Activated T-cell treated with anti-CD3 and anti-CD28 coated beads for 4 hours (primary cell): ENCODE data around the gene ARHGEF35.
"Not testable (repeated sequence)": the region's sequence is repeated elsewhere in the genome, so short reads cannot be mapped to it uniquely, and the experiment has no call there.

ENCODE experiments used
- DNase-seq: peaks from one replicate; pipeline ENCODE4 v3.0.0-alpha.2; 2020

The ARHGEF35 gene

GRCh38 chr7:144178380-144179164 lies 17.1 kb downstream of the ARHGEF35 start:
- DNase-seq, result peak; percentile 19

- no peak for DNase-seq
Measured at GRCh38 chr7:144174613-144175012, 21.0 kb downstream of the ARHGEF35 start.

GRCh38 chr7:144171594-144172350 lies 23.9 kb downstream of the ARHGEF35 start:
- not testable (repeated sequence) for DNase-seq

- no peak for DNase-seq
Measured at GRCh38 chr7:144164784-144165183, 30.8 kb downstream of the ARHGEF35 start.

GRCh38 chr7:144158861-144159260 lies 36.8 kb downstream of the ARHGEF35 start:
- DNase-seq, result no peak

GRCh38 chr7:144148224-144148827 lies 47.3 kb downstream of the ARHGEF35 start:
- no peak for DNase-seq

GRCh38 chr7:144144426-144144825 lies 51.2 kb downstream of the ARHGEF35 start:
- no peak for DNase-seq

- DNase-seq, result no peak
Measured at GRCh38 chr7:144142187-144142586, 53.4 kb downstream of the ARHGEF35 start.

GRCh38 chr7:144137501-144137900 lies 58.1 kb downstream of the ARHGEF35 start:
- no peak for DNase-seq
